ENCODE measurements around the gene GPR55. TPM values are rescaled to one million over a fixed set of nuclear protein-coding genes. Genes with fewer than 3 reads are reported as not detected.
A peak's percentile ranks its signal among the peaks of the same experiment; 100 is the strongest.

GPR55 gene
- total RNA-seq, 6 experiments from 2014 or later: 0.06 to 0.12 (median 0.07) TPM; not detected in 3

- no peak overlapping the region for H3K27ac ChIP-seq
- intact Hi-C loops (cut with DNase I): no loop called here
- ATAC-seq: no peak
- no peaks in the 10 kb centered on the region for H3K27me3 ChIP-seq
- H3K4me1 ChIP-seq: no peaks in the 10 kb centered on the region
- no peak overlapping the region for H3K4me3 ChIP-seq
- TF ChIP-seq, protein P1, sequence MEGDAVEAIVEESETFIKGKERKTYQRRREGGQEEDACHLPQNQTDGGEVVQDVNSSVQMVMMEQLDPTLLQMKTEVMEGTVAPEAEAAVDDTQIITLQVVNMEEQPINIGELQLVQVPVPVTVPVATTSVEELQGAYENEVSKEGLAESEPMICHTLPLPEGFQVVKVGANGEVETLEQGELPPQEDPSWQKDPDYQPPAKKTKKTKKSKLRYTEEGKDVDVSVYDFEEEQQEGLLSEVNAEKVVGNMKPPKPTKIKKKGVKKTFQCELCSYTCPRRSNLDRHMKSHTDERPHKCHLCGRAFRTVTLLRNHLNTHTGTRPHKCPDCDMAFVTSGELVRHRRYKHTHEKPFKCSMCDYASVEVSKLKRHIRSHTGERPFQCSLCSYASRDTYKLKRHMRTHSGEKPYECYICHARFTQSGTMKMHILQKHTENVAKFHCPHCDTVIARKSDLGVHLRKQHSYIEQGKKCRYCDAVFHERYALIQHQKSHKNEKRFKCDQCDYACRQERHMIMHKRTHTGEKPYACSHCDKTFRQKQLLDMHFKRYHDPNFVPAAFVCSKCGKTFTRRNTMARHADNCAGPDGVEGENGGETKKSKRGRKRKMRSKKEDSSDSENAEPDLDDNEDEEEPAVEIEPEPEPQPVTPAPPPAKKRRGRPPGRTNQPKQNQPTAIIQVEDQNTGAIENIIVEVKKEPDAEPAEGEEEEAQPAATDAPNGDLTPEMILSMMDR (IDR thresholded peaks at IDR 0.05): no peak
- TF ChIP-seq POLR2A (IDR thresholded peaks at IDR 0.05): no peak
- DNase-seq: no peak
- 69% methylated on average over 7 of the region's 7 CpGs for WGBS (ENCODE audit: insufficient coverage, low coverage, low lambda C conversion rate, missing lambda C conversion rate)
- no peaks in the 10 kb centered on the region for H3K36me3 ChIP-seq
- no peaks in the 10 kb centered on the region for H3K9me3 ChIP-seq
These were observed 21.6 kb upstream of the GPR55 start for GRCh38 chr2:230946429-230947234.

GRCh38 chr2:230944757-230945372 lies 19.8 kb upstream of the GPR55 start:
- no peaks in the 10 kb centered on the region for H3K4me1 ChIP-seq
- 89% methylated on average over 15 of the region's 21 CpGs for WGBS (ENCODE audit: insufficient coverage, low coverage, low lambda C conversion rate, missing lambda C conversion rate)
- intact Hi-C loops (cut with DNase I): no loop called here
- H3K36me3 ChIP-seq: no peaks in the 10 kb centered on the region
- no peaks in the 10 kb centered on the region for H3K9me3 ChIP-seq
- H3K27me3 ChIP-seq: no peaks in the 10 kb centered on the region
- H3K27ac ChIP-seq: no peak overlapping the region
- ATAC-seq: no peak
- TF ChIP-seq, protein P1 (IDR thresholded peaks at IDR 0.05): no peak
- TF ChIP-seq POLR2A (IDR thresholded peaks at IDR 0.05): no peak
- H3K4me3 ChIP-seq: no peak overlapping the region
- no peak for DNase-seq

- Histone ChIP-seq H3K4me3 (no peak overlapping the region), H3K4me1 (no peaks in the 10 kb centered on the region), H3K36me3 (no peaks in the 10 kb centered on the region), H3K27ac (no peak overlapping the region), H3K9me3 (no peaks in the 10 kb centered on the region), H3K27me3 (no peaks in the 10 kb centered on the region)
- DNase-seq (no peak), ATAC-seq (no peak)
- intact Hi-C loops (cut with DNase I): no loop called here
- no peak for TF ChIP-seq POLR2A (IDR thresholded peaks at IDR 0.05)
- TF ChIP-seq, protein P1 (IDR thresholded peaks at IDR 0.05): no peak
- 69% methylated on average over 7 of the region's 11 CpGs for WGBS (ENCODE audit: insufficient coverage, low coverage, low lambda C conversion rate, missing lambda C conversion rate)
These were observed 19.1 kb upstream of the GPR55 start for GRCh38 chr2:230944123-230944653.

- Histone ChIP-seq H3K36me3 (no peaks in the 10 kb centered on the region), H3K4me3 (no peak overlapping the region), H3K27ac (no peak overlapping the region), H3K4me1 (no peaks in the 10 kb centered on the region), H3K27me3 (no peaks in the 10 kb centered on the region), H3K9me3 (no peaks in the 10 kb centered on the region)
- DNase-seq: no peak
- intact Hi-C loops (cut with DNase I): no loop called here
- ATAC-seq: peak; percentile 30 to 55 (median 40)
- TF ChIP-seq, protein P1 (IDR thresholded peaks at IDR 0.05): no peak
- no peak for TF ChIP-seq POLR2A (IDR thresholded peaks at IDR 0.05)
- 69% methylated on average over 7 of the region's 19 CpGs for WGBS (ENCODE audit: insufficient coverage, low coverage, low lambda C conversion rate, missing lambda C conversion rate)
These were observed 18.2 kb upstream of the GPR55 start for GRCh38 chr2:230942920-230943896.
